Measurements from ENCODE around the gene TTLL4.
"Not testable (repeated sequence)": the region's sequence is repeated elsewhere in the genome, so short reads cannot be mapped to it uniquely, and the experiment has no call there.

TTLL4 gene

DNA sequence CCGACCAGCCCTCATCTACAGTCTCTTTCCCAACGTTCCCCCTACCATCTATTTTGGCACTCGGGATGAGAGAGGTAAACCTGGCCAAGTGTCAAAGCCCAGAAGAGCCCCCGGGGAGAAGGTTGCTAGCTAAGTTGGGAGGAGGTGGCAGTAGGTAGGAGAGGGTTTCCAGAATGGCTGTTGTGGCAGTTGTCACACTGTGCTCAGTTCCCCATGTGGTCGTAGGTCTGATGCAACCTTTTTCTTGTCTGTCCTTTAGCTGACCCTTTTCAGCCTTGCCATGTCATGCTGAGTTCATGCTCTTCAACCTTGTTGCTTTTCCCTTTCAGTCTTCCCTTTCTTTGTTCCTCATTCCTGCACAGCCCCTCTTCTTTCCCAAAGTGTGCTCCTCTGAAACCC, 34.5 kb downstream of the TTLL4 start:
- DNase-seq = no peak

DNA sequence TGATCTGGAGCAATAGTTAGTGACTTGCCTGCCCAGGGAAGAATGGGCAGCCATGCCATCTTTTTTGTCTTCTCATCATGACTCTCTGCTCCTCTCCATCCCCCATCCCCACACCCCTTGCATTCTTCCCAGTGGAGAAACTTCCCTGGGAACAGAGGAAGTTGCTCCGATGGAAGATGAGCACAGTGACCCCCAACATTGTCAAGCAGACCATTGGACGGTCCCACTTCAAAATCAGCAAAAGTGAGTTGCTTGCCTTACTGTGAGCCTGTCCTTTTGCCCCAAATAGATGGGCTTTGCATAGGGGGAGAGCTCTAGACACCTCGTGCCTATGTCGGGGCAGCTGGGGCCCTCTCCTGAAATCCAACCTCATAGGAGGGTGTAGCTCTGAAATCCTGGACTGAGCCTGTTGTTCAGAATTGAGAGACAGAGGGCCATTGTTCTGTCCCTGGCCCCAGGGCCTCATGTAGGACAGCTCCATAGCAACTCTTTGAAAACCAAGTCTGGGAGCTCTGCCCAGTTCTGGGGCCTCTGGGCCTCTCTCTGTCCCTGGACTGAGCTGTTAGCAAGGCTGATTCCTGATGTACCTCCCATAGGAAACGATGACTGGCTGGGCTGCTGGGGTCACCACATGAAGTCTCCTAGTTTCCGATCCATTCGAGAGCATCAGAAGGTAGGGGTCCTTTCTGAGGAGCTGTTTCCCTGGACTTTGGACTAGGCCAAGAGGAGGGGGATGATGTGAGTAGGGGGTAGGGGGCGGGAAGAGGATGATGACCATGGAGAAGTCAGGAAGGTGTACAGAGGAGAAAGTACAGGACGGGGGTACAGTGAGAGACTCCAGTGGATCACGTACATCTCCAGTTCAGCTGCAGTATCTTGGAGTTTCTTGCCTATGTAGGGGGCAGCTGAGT, 35.2 kb downstream of the TTLL4 start:
- DNase-seq = no peak

DNA sequence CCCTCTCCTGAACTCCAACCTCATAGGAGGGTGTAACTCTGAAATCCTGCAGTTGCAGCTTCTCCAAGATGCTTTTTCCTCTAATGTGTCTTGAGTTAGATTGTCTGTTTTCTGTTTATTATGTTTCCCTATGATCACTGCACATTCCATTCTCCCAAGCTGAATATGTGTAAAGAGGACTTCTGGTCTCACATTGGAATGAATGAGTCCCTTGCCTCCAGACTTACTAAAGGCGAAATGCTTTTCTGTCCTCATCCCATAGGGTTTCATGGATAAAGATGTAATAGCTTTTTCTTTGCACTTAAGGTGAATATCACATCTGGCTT, 35.8 kb downstream of the TTLL4 start:
- DNase-seq = no peak

DNA sequence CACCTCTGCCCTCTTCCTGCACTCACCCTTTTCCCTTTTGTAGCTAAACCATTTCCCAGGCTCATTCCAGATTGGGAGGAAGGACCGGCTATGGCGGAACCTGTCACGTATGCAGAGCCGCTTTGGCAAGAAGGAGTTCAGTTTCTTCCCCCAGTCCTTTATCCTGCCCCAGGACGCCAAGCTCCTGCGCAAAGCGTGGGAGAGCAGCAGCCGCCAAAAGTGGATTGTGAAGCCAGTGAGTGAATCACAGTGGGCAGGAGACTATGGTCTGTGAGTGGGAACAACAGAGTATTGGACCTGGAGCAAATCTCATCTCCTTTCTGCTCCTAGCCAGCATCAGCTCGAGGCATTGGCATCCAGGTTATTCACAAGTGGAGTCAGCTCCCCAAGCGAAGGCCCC, 36.3 kb downstream of the TTLL4 start:
- no peak for DNase-seq

DNA sequence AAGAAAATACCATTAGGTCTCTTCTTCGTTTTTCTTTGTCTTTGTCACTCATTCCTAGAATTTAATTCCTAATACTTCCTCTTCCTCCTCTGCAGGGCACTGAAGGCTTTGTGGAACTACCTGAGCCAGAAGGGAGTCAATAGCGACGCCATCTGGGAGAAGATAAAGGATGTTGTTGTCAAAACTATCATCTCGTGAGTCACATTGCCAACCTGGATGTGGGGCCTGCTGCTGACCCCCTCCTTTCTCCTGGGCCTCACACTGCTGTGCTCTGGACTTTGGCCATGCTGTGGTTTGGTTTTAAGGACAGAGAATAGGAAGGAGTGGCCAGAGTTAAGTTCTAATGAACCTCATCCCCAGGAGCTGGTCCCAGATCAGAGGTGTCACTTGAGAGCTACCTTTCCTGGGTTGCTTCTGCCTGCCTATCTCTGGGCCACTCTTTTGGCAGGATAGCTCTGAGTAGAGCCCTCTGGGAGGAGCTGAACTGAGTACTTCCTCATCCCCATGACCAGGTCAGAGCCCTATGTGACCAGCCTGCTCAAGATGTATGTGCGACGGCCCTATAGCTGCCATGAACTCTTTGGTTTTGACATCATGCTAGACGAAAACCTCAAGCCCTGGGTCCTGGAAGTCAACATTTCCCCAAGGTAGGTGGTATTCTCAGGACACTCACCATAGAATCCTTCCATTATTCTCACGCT, 38.3 kb downstream of the TTLL4 start:
- DNase-seq = no peak

DNA sequence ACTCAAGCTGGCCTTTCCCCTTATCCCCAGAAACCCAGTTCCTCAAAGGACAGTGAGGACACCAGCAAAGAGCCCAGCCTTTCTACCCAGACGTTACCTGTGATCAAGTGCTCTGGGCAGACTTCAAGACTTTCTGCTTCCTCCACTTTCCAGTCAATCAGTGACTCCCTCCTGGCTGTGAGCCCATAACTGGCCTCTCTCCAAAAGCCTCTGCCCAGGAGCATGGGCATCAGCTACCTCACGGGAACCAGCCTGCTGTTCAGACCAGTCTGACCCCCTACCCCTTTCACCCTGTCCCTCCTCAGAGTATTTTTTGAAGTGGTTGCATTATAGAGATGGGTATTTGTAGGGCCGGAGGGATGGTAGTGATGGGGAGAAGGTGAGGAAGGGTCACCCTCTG, 43.6 kb downstream of the TTLL4 start:
- no peak for DNase-seq

DNA sequence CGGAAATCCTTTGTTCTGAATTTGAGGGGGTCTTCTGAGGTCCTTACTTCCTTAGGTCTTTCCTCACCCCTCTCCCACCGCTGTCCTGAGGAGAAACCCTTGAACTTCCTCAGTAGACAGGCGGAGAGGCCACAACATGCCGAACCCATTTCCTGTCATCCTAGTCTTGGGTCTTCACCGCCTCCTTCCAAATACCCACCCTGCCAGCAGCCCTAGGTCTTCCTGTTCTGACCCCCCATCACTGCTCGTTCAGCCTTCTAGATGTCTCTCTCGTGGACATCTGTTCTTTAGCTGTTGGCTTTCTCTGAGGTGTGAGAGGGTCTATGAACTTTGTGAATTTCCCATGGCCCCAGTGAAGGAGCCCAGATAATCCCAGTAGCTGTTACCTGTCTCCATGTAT, 44.1 kb downstream of the TTLL4 start:
- DNase-seq = no peak

DNA sequence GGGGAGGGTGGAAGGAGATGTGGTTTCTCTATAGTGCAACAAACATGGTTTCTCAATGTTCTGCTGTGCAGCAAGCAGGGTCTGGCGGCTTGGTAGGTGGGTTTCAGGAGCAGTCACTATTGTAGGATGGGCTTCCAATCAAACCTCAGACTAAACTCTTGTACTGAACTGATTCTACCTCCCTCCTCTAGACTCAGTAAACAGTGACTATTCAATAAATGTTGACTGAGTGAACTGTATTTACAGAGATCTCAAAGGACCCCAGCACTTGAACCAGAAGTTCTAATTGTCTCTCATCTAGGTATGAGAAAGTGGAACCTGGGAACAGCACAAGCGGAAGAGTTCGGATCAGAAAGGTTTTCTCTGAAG, 44.5 kb downstream of the TTLL4 start:
- no peak for DNase-seq

DNA sequence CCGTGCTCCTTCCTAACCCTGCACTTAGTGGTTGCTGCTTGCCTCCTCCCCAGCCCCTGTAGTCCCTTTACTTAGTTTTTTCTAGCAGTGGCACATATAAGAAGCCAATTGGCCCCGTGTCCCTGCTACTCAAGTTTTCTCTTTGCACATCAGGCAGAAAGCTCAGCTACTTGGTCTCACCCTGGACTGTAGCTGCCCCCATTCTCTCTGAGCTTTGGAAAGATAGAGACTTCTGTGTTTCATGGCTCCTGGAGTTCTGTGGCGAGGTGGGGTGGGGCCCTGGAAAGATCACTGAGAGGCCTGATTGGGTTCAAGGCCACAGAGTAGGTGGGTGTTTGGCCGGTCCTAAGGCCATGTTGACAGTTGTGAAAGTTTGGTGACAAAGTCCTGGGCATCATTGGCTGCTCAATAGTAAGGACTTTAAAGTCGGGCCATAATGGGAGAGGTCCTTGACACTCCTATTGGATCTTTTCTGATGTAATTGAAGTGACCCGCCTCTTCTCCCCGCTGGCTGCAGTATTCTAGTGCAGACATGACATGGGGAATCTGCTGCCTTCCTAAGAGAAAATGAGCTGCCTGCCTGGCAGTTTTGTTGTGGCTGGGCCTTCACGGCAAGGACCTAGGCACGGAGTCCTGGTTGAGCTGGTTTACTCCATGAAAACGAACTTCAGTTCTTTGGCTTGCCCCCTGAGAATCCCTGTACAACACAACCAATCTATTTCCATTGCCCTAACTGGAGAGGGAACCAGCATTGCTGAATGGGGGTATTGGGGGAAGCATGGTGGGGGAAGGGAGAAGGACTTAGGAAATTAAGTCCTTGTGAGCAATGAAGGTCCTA, 45.2 kb downstream of the TTLL4 start:
- DNase-seq = no peak

DNA sequence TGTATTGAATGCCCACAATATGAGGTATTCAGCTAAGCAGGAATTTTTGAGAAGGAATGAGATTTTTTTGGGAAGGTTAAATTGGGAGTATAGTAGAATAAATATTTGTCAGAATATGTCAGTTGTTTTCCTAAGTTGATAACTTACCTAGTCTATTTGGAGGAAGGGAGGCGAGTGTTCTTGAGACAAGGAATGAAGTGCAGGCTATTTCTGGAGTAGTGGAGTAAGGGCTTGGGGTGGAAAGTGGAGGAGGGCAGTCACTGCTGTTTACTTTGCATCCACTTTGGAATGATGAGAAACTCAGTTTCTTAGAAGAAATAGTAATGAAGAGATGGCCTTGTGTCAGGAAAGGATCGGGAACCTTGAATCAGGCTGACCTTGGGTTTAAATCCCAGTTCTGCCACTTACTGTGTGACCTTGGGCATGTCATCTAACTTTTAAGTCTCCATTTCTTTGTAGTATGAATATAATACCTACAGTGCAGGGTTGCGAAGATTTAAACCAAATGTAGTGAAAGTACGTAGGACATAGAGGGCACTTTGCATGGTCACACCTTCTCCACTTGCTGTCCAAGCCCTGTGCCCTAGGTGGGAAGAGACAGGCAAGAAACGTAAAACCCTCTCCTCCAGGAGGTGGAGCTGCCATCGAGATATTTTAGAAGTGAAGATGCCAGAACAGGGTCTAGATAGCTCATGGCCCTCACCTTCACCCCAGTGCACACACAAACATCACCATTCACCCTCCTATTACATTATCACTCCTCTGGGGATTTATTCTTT, 46.2 kb downstream of the TTLL4 start:
- no peak for DNase-seq

DNA sequence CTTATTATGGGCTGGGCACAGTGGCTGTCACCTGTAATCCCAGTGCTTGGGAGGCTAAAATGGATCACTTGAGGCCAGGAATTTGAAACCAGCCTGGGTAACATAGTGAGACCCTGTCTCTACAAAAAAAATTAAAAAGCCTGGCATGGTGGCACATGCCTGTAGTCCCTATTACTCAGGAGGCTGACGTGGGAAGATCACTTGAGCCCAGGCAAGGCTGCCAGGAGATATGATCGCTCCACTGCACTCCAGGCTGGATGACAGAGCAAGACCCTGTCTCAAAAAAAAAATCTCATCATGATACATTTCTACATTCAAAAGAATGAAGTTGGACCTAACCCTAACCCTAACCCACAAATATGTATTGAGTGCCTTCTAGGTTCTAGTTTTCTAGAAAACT, 51.2 kb downstream of the TTLL4 start:
- no peak for DNase-seq

DNA sequence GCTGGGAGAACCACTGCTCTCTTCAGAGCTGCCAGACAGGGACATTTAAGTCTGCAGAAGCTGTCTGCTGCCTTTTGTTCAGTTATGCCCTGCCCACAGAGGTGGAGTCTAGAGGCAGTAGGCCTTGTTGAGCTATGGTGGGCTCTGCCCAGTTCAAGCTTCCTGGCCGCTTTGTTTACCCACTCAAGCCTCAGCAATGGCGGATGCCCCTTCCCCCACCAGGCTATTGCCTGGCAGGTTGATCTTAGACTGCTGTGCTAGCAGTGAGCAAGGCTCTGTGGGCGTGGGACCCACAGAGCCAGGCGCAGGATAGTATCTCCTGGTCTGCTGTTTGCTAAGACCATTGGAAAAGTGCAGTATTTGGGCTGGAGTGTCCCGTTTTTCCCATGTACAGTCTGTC, 62.1 kb downstream of the TTLL4 start:
- DNase-seq = not testable (repeated sequence)

DNA sequence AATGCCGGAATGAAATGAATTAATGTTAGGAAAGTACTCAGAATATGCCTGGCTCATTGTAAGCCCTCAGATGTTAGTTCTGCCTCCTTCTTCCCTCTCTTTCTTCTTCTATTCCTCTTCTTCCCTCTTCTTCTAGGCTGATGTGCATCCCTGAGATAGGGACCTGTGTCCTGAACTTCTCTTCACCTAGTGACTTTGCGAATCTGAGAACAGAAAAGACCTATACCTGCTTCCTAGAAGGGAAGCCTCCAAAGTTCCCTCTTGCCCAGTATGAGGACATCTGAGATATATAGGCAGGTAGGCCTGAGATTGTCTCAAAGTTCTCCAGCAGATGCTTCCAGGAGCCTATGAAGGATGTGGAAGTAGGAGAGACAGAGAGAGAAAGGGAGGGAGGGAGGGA, 63.2 kb downstream of the TTLL4 start:
- DNase-seq = no peak

DNA sequence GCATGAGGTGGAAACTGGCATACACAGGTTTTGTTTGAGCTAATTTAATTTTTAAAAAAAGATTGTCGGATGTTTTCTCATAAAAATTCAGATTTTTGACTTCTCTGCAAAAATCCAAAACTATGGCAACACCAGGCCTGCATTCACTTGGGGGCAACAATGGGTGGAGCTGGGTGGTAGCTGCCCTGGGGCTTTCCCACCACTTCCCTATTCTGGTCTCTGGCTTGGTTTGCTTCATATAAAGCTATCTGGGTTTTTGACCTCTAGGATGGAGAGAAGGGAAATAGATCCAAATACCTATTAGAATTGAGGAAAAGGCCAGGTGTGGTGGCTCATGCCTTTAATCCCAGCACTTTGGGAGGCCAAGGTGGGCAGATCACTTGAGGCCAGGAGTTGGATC, 65.9 kb downstream of the TTLL4 start:
- no peak for DNase-seq

DNA sequence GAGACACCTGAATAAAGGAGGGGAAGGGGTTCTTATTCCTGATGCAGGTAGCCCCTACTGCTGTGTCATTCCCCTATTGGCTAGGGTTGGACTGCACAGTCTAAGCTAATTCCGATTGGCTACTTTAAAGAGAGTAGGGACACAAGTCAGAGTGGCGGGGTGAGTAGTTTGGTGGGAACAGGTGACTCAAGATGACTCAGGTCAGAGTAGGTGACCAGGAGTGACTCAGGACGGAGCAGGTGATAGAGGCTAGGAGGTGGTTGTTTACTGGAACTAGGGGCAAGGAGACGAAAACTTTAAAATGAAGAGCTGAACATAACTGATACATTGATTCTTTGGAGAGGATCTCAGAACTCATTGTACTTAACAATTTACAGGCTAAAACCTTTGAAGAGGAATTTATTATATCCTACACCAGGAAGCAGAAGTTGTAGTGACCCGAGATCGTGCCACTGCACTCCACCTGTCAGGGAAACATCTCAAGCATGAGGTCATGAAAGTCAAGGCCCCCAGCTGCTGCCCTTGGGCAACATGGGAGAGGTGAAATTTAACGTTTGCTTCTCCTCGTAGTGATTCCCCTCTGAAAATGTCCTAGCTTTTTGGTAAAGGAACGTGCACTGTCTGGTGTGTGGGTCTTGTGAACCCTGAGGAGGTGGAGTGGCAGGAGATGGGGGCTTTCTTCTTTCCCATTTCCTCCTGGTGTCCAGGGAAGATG, 66.8 kb downstream of the TTLL4 start:
- DNase-seq = no peak

DNA sequence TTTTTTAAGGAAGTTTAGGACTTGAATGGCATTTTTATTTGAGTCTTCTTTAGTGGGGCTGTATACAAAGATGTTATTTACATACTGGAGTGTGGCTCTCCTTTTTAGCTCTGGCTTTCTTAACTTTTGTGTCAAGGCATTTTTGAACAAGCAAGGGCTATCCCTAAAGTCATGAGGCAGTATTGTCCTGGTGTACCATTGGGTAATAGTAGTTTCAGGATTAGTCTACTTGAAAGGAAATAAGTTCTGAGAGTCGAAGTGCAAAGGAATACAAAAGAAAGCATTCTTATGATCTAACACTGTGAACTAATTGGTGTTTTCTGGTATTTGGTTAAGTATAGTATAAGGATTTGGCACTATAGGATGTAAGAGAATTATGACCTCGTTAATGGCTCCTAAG, 69.4 kb downstream of the TTLL4 start:
- DNase-seq = no peak

DNA sequence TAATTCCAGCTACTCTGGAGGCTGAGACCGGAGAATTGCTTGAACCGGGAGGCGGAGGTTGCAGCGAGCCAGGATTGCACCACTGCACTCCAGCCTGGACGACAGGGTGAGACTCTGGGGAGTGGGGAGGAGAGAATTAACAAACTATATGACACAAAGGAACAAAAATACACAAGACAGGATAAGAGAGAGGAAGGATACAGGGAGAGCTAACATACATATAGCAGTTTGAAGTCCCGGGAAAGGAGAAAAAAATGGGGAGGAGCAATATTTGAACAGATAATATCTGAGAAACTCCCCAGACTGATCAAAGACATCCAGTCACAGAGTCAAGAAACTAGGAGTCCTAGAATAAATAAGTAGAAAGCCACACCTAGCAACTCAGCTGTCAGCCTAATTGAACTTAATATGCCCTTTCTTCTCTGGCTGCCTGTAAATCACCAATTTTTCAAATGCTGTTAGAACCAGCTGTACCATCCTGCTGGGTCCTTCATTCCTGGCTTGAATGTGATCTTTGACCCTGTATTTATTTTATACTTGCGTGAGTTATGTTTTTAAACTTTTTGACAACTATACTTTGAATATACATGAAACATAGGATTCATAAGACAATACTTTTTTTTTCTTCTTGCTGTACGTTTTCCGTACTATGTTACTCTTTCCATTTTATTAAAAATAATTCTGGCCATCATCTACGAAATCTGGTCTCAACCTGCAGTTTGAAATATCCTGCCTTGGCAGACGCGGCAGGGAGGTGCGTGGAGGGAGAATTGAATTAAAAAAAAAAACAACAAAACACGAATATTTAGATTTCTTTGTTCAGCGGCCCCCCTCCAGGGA, 70.4 kb downstream of the TTLL4 start:
- DNase-seq = no peak

DNA sequence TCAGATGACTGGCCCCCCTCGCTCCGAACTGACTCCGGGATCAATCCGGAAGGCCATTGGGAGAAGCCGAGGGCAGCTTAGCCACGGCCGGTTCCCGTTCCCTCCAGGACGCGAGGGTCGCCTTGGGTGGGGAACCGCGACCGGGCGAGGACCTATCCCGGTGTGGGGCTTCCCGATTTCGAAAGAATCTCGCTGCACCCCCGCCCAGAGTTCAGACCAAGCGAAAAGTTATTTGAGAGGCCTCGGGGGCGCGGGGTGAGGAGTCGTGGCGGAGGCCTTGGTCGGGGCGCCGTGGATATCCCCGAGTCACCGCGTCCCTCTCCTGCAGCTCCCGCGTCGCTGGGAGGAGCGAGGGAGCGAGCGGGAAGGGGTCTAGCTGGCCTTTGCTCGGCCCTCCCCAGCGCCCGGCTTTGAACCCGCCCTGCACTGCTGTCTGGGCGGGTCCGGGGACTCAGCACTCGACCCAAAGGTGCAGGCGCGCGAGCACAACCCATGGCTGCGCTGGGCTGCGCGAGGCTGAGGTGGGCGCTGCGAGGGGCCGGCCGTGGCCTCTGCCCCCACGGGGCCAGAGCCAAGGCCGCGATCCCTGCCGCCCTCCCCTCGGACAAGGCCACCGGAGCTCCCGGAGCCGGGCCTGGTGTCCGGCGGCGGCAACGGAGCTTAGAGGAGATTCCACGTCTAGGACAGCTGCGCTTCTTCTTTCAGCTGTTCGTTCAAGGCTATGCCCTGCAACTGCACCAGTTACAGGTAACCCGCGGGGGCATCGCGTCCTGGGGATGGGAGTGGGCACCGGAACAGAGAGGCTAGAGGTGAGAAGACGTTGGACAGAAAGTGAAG, 71.3 kb downstream of the TTLL4 start, which contains the start of gene CYP27A1:
Gene CYP27A1 (plus strand): TSS at position 457 of the 837 bp plus-strand sequence. CDS start 36 bp downstream, at position 493.
- no peak for DNase-seq

DNA sequence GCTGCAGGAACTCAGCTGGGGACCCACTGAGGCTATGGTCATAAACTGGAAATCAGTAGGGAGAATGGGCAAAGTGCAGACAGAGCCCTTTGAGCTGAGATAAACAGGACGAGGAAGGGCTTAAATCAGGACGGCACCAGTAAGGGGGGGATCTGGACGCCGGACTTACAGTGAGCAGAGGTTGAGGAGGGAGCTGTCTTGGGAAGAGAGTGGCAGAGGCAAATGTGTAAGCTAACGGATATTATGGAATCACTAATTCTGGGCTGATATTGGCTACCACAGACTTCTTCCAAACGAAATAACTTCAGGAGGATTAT, 71.9 kb downstream of the TTLL4 start:
- DNase-seq = no peak

DNA sequence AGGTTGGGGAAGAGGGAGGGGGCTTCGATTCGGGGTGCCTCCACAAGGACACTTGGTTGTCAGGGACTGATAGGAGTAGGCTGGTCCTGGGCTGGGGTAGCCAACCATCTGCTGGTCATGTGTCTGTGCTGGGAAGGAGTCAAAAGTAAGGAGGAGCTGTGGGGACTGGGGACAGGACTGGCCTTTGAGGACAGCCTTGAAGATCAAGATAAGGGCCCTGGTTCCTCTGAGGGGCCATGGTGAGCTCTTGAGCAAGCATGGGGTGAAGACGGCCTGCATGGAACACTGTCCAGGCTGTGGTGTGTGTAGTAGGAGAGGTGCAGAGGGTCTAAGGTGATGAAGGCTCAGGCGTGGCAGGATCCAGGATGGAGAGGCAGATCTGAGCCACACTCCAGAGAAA, 73.1 kb downstream of the TTLL4 start:
- DNase-seq = no peak

Measured in stimulated activated CD8-positive, alpha-beta memory T cell treated with anti-CD3 and anti-CD28 coated beads, Interleukin-4, amount 100 ng/mL, for 48 hours (primary cell).